GM18858 (cell line): ENCODE measurements around the gene EIF2AK3.
"Not testable (repeated sequence)": the region's sequence is repeated elsewhere in the genome, so short reads cannot be mapped to it uniquely, and the experiment has no call there.

Experiments
- ATAC-seq: cut with Tn5 transposase; IDR thresholded peaks from one replicate; pipeline ENCODE4 v1.9.1; 2021; ENCODE audit not compliant: unreplicated experiment

Gene EIF2AK3

DNA sequence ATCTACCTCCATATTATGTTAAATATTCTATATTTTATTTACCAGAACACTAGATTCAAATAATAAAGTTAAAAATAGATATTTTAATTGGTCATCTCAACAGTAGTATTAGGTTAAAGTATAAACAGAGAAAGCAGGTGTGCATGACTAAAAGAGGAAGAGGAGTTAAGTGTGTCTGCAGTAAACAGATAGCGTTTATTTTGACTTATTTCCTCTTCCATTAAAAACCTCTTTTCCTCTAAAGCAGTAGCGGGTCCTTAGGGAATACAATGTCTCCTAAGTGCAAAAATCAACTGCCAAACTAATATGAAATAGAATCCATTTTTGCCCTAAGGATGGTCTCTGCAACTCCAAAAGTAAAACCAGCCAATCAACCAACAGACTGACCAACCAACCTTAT is 27.7 kb downstream of the EIF2AK3 start:
- no peak for ATAC-seq

DNA sequence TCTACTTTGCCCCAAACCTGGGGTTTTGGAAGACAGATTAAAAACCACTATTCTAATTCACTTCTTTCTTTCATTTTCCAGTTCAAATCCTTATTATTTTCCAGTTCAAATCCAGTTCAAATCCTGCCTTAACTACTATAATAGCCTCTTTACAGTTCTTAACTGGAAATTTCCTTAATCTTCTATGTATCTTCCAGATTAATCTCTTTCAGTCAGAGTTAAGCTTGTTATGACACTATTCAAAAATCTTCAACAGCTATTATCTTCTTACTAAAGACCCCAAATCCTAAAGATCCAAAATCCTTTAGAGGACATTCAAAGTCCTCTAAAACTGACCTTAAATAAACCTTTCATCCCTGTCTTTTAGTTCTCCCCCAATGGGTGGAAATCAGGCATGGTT is 30.1 kb downstream of the EIF2AK3 start:
- no peak for ATAC-seq

DNA sequence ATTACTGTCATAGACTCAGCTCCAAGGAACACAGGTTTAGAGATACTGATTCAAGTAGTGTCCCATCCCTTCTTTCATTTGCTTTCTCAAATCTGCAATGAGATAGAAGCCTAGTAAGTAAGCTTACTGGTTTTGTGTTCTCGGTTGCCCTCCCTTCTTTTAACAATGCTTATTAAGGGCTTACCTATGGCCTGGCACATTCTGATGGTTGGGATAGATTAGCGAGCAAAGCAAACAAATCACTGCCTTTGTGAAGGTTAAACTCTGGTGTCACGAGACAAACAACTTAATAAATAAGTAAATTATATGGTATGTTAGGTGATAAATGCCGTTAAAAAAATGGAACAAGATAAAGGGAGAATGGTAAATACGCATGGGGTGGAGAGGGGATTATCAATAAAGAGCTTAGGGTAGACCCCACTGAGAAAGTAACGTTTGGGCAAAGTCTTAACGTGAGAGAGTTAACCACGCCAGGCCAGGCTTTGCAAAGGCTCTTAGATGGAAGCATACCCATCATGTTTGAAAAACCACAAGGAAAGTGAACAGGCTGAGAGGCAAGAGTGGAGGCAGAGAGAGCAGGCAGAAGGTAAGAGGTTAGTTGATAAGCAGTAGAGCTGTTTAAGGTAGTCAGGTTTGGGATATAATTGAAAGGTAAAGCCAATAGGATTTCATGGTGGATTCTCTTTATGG is 31.0 kb downstream of the EIF2AK3 start:
- no peak for ATAC-seq

DNA sequence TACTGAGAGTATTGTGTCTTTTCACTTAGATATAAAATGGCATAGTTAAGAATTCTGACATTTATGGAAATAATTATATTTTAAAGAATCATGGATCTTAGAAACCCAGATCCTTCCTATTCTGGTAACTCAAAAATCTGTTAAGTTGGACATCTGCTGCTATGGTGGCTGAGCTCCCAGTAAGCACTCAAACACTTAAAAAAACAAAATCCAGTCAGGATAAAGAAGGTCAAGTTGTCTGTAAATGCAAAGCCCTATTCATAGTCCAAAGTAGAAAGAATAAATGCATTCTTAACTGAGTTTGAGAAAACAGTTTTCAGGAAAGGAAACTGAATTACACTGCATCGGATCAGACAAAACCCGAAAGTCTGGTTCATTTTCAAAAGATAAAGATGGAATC is 35.6 kb downstream of the EIF2AK3 start:
- no peak for ATAC-seq

DNA sequence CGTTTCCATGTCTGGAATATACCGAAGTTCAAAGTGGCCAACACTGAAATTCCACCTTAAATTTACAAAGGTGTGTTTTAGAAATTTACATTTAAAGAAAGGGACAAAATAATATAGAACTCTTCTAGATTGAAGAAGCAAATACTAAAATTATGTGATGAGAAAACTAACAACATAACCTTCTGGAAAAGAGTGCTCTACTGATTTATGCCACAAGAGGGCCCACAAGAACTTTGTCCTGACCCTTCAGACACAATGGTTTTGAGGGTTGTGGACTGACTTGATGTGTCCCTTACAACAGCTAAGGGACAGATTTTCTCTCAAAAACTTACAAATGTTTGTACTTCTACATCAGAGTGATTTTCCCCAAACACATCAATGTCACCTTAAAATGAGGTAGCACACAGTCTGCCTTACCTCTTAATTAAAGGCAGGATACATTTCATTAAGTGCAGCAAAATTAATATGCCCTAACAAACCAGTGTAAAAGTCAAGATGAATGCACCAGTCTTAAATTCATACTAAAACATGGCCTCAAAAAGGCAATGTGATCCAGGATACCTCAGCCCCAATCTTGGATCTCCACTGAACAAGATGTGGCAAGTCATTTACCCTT is 36.2 kb downstream of the EIF2AK3 start:
- ATAC-seq: no peak

DNA sequence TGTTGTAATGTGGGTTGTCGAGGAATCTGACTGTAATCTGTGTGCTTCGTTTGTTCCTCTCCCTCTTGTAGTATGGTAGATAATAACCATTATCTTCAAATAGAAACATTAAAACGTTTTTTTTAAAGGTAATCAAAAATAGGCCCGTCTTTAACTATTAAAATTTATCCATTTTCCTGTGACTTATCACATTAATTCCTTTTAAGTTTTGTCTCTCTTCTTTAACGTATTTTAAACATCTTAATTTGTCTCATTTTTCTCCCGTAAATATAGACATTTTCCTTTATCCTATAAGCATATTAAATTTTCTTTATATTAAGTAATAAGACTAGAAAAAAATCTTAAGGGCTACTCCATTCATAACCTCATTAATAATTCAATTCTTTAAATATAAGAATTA is 41.3 kb downstream of the EIF2AK3 start:
- no peak for ATAC-seq

DNA sequence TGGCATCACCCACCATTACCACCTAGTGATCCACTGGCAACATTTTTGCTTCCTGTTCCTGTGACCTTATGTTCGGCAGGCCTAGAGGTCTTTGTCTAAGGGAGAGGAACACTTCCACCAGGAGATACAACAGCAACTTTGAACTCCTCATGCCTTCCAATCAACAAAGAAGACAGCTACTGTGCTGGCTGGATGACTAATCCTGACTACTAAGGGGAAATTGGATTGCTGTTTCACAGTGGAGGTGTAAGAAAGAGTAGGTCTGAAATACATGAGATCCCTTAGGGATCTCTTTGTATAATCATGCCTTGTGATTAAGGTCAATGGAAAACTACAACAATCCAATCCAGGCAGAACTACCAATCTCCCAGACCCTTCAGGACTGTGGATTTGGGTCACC is 45.2 kb downstream of the EIF2AK3 start:
- ATAC-seq: no peak

DNA sequence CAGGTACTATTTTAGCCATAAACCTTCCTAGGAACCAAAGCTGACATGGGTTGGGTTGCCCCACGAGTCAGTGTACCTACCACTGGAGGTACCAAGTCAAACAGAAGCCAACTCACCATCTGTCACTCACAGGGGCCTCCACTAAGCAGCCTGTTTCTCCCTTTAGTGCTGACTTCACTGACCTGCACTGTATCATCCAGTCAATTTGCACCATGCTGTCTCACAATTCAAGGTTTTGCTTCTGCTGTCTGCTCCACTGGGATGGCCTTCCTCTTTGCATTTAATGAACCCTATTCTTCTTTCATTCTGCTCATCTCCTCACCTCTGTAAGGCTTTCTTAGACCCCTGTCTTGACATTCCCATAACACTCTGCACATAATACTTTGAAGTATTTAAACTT is 47.2 kb downstream of the EIF2AK3 start:
- no peak for ATAC-seq

DNA sequence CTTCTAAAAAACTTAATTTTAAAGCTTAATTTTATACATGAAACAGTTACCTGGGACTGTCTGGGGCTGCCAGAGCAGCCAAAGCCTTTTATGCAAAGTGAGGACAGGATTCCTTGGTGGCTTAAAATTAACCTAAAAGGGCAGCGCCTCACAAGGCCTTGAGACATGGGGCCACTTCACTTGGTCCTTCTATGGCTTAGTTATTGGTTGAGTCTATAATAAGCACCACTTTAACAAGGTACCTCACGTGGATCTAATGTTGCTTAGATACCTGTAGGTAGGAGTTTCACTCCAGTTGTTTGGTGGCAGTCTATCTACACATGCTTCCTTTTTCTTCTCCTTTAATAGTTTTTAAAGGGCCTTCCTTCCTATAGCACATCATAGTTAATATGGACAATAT is 51.6 kb downstream of the EIF2AK3 start:
- no peak for ATAC-seq

DNA sequence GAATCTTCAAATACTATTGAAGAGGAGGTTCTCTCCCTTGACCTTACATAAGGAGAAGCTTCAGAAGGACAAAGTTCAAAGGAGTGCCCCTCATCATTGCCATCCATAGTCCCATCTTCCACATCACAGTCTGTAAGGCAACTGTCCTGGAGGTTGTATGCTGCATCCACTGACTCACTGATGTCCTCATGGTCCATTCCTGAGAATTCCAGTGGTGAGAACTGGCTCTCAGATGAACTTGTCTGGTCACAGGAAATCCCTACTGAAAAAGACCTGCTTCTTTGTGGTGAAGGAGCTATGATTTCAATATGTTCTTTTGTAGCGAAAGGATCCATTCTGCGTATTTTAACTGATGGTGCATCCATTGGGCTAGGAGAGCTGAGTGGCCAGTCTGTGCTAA is 52.2 kb downstream of the EIF2AK3 start:
- no peak for ATAC-seq

DNA sequence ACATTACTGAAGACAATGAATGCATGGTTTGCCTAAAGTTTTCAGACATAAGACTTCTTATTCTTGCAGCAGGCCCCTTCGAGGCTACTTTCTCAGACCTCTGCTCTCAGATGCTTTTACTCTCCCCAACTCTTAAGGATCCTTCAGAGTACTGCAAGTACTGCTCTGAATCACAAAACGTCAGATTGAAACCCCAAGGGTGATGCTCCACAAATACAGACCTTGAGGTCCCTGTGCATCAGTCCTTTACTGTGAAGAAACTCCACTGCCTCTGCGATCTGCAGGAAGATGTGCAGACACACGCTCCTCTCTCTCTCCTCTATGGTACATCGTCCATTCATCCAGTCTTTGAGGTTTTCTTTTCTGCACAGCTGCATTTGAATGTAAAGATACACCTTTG is 52.8 kb downstream of the EIF2AK3 start:
- peak; percentile 90 for ATAC-seq

DNA sequence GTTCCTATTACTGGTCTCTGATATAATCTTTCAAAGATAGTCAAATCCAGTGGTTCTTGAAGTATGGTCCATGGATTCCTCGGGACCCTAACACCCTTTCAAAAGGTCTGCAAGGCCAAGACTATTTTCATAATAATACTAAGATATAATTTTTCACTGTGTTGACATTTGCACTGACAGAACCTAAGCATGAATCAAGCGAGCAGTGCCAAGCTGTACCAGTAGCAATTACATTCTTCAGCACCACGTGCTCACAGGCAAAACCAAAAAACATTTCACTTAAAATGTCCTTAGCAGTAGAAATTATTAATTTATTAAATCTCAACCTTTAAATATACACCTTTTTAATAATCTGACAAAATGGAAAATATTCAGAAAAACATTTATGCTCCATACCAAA is 59.1 kb downstream of the EIF2AK3 start:
- ATAC-seq: no peak

DNA sequence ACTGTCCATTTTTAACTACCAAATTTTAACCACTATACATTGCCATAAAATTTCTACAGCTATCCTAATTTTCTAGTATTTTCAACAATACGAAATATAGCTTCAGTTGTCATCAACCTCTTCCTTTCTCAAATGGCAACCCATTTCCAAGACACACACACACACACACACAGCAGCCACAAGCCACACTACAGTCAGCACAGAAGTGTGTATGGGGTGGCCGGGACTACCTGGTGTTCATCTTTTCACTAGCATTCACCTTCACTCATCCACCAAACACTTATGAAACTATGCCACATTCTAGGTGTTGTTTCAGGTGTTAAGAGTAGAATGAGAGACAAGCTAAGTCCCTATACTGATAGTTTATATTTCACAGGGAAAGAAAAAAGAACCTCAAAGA is 62.9 kb downstream of the EIF2AK3 start:
- ATAC-seq: no peak

DNA sequence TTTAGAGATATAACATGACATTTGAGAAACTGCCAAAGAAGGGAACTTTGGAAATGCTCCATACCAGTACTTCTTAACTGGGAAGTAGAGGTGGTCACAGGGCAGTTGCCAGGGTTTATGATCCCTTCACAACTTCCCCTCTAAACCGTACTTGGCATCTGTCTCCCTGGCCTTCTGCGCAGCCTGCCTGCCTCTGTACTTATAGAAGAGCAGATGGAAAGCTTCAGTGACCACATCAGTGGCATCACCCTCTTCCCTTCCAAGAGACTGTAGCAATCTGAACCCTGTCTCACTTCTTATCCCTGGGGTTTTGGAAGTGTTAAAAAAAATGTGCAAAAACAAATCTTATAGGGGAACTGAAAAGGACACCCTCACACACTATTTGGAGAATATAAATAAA is 64.1 kb downstream of the EIF2AK3 start:
- ATAC-seq: no peak

DNA sequence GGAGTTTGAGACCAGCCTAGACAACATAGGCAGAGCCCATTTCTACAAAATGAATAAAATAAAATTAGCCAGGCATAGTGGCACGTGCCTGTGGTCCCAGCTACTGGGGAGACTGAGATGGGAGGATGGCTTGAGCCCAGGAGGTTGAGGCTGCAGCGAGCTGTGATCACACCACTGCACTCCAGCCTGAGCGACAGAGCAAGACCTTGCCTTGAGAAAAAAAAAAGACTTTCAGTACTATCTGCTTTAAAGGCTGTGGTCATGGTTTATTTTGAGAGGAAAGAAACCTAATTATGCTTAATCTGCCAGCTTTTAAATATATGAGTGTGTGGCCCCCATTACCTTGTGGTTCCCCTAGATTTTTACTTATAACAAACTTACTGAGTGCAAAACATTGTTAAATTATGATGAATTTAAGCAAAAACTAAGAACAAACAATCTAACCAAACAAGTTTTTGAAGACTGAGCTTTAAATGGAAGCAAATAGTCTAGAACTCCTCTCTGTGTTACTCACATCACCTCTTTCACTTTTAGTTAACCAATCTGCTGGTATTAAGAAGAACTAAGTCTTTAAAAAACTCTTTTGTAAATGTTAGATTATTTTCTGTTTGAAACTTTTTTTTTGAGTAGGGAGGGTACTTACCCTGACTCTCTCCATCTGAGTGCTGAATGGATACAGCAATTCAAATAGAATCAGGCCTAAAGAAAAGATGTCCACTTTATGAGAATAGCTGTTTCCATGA is 65.4 kb downstream of the EIF2AK3 start:
- ATAC-seq: peak; percentile 74

DNA sequence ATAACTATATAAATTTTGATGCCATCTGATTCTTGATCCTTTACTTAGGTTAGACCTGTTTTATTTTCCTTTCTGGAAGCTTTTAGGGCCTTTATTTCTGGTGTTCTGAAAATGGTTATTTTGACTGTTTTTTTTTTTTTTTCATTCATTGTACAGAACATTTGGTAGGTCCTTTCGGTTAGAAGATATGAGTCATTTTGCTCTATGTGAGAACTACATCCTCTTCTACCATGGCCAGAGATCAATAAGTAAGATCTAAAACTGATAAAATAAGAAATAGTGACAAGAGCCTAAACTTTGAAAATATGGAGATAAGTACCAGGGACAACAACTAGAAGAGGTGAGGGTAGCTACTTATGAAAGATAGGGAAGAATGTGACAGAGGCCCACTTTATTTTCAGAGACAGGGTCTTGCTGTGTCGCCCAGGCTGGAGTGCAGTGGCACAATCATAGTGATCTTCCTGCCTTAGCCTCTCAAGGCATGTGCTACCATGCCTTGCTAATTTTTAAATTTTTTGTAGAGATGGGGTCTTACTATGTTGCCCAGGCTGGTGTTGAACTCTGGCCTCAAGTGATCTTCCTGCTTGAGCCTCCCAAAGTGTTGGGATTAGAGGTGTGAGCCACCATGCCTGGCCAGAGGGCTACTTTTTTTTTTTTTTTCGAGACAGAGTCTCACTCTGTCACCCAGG is 66.5 kb downstream of the EIF2AK3 start:
- ATAC-seq: no peak

DNA sequence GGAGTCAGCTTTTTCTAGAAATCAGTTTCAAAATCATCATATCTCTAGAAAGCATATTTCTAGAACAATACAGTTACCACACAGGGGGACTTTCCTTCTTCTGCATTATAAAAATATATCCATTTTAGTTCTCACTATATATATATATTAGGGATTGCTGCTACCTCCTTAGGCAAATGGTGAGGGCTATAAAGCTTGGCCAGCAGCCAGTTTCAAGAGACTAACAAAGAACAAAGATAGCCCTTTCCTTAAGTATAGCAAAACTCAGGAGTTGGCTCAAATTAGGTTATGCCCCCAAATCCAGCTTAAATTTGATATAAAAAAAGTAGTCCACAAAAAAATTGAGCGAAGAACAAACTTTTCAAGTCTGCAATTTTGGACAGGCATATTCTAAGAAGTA is 70.0 kb downstream of the EIF2AK3 start:
- ATAC-seq: no peak

DNA sequence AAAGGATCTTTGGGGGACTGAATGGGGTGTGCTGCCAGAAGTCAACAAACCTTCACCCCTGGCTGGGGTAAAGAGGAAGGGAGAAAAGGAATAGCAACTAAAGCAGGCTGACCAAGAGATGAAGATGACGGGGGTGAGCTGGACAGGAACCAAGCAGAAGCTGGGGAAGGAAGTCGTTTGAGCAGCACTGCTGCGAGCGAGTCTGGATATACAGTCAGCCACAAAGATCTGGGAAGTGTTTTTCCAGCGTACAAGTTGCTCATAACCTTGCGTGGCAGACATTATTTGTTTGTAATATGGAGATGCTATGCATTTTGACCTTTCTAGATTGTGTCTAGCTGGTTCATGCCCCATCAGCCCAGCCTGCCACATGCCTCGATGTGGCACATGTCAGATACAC is 71.2 kb downstream of the EIF2AK3 start:
- no peak for ATAC-seq

DNA sequence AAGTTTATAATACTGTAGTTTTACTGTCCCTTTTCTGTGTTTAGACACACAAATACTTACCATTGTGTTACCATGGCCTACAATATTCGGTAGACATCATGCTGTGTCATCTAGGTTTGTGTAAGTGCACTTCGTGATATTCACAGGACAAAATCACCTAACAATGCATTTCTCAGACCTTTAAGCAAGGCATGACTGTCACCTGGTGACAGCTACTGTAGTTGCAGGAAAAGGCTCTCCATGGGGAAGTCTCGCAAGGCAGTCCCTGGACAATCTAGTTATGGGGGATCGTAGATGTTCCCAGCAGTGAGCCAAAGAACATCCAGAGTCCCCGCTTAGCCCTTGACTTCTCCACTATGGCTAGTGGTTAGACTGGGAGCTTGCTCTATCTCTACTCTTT is 73.1 kb downstream of the EIF2AK3 start:
- ATAC-seq: no peak

DNA sequence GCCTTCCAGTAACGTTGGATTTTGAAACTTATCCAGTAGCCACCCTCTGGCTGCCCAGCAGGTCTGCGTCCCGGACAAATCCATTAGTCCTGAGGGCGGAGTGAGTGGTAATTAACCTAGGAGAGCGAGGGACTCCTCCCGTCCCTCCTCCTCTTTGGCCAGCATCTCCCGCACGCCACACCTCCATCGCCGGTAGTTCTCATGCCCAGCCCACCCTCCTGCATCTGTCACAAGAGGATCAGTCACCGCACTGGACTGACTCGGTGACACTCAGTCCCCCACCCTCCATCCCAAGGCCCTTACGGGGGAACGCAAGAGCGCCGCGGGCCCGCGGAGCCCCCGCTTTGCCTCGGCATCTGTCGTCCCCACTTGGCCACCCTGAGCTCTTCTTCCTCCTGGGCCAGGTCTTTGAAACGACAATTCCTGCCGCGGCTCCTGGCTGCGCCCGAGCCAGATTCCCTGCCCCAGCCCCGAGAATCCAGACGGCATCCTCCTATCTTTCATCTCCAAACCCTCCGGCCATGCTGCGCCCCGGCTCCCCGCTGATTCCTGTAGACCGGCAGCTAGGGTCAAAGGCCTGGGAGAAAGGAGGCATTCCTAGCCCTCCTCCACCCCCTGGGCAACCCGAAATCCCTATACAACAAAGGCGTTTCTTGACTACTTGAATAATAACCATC is 77.5 kb downstream of the EIF2AK3 start:
- no peak for ATAC-seq

DNA sequence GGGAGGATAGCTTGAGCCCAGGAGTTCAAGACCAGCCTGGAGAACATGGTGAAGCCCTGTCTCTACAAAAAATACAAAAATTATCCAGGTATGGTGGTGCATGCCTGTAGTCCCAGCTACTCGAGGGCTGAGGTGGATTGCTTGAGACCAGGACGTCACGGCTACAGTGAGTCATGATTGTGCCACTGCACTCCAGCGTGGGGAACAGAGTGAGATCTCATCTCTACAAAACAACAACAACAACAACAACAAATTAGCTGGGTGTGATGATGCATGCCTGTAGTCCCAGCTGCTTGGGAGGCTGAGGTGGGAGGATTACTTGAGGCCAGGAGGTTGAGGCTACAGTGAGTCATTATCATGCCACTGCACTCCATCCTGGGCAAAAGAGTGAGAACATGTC is 81.0 kb downstream of the EIF2AK3 start:
- ATAC-seq: not testable (repeated sequence)
